GM12878 (cell line): ENCODE measurements around the gene CUEDC1.

ENCODE experiments used
- ATF3 ChIP-seq: IDR thresholded peaks from 2 replicates; pipeline ENCODE4 v1.6.1; 2011; ENCODE audit warnings: low read depth, mild to moderate bottlenecking, low read length, moderate library complexity, borderline replicate concordance; ENCODE audit errors: extremely low read depth
- CHD1 ChIP-seq: IDR thresholded peaks from 2 replicates; pipeline ENCODE4 v1.6.1; 2012; ENCODE audit warnings: low read depth, low read length, improper control_type of control experiment
- CTCF ChIP-seq, 3 experiments: IDR thresholded peaks in 2 of 3; conservative IDR thresholded peaks in 1 of 3; 2 replicates each; pipeline ENCODE4 v1.5.1; 2011; ENCODE audit warnings: low read depth in 3 of 3, low read length in 3 of 3, mild to moderate bottlenecking in 3 of 3, control low read depth in 2 of 3, moderate library complexity in 2 of 3, inconsistent platforms in 1 of 3, mixed read lengths in 1 of 3; ENCODE audit not compliant: control insufficient read depth in 2 of 3, insufficient read depth in 1 of 3; ENCODE audit errors: extremely low read depth in 1 of 3
- IRF3 ChIP-seq: fragments of 450-650 bp; IDR thresholded peaks from 2 replicates; pipeline ENCODE4 v1.6.1; 2014; ENCODE audit warnings: mild to moderate bottlenecking
- JUND ChIP-seq: IDR thresholded peaks from 2 replicates; pipeline ENCODE4 v1.6.1; 2012; ENCODE audit warnings: low read depth, mild to moderate bottlenecking, low read length, improper control_type of control experiment, moderate library complexity
- NFIC ChIP-seq: IDR thresholded peaks from 2 replicates; pipeline ENCODE4 v1.6.1; 2012; ENCODE audit warnings: low read depth, mild to moderate bottlenecking, inconsistent platforms, low read length, moderate library complexity
- PBX3 ChIP-seq: IDR thresholded peaks from 2 replicates; pipeline ENCODE4 v1.6.1; 2011; ENCODE audit warnings: mild to moderate bottlenecking, low read depth, low read length, moderate library complexity; ENCODE audit not compliant: insufficient replicate concordance
- USF1 ChIP-seq: IDR thresholded peaks from 2 replicates; pipeline ENCODE4 v1.6.1; 2011; ENCODE audit warnings: borderline replicate concordance, low read depth, mild to moderate bottlenecking, moderate library complexity, mixed read lengths, low read length; ENCODE audit not compliant: insufficient read depth; ENCODE audit errors: extremely low read length

- TF ChIP-seq IRF3 (no peak), NFIC (peak; percentile 87), JUND (peak; percentile 40; the same call in 1 of the 2 replicates), USF1 (no peak), CHD1 (no peak), CTCF (IDR thresholded peaks at IDR 0.05 in 2 of 3, conservative IDR thresholded peaks at IDR 0.05 in 1 of 3; ENCODE audit: control insufficient read depth in 2 of 3, extremely low read depth in 1 of 3, insufficient read depth in 1 of 3, low read depth in 3 of 3, low read length in 3 of 3) (no peak), PBX3 (no peak), ATF3 (no peak)
Measured at GRCh38 chr17:57902117-57902799, 53.0 kb downstream of the CUEDC1 start.
